Left ventricle myocardium inferior (tissue), 1 donor: Measurements from ENCODE around the gene HAUS3. TPM values are rescaled to one million over a fixed set of nuclear protein-coding genes. Genes with fewer than 3 reads are reported as not detected.
A peak's percentile ranks its signal among the peaks of the same experiment; 100 is the strongest.

Experiments
- DNase-seq: peaks from one replicate; pipeline ENCODE4 v3.0.0-alpha.2; 2020
- H3K27ac ChIP-seq: fragments of 200-600 bp; replicated peaks from 2 replicates; pipeline ENCODE4 v1.8.0; 2021
- H3K27me3 ChIP-seq: fragments of 200-600 bp; 2 replicates; pipeline ENCODE4 v1.8.0; 2021; ENCODE audit warnings: low read depth
- H3K36me3 ChIP-seq: fragments of 200-600 bp; 2 replicates; pipeline ENCODE4 v1.8.0; 2021
- H3K4me1 ChIP-seq: fragments of 200-600 bp; 2 replicates; pipeline ENCODE4 v1.8.0; 2021
- H3K4me3 ChIP-seq: fragments of 200-600 bp; 2 replicates; pipeline ENCODE4 v1.8.0; 2021; ENCODE audit warnings: mild to moderate bottlenecking, moderate library complexity
- H3K9me3 ChIP-seq: fragments of 200-600 bp; replicated peaks from 2 replicates; pipeline ENCODE4 v1.8.0; 2021
- intact Hi-C: fragments of 100-400 bp; cut with micrococcal nuclease; formaldehyde crosslinking; loops from one replicate; pipeline ENCODE4 v1.11.0; 2022
- total RNA-seq: library from RNA; stranded (reverse); fragmentation: NEBNext Ultra II Directional; extraction: Animal tissue kit (Norgen Biotek cat#: 25700); gene quantifications from one replicate; pipeline ENCODE4 v1.2.1, GENCODE V29; 2021
- TF ChIP-seq, protein P1 (sequence below): fragments of 200-600 bp; IDR thresholded peaks from 2 replicates; pipeline ENCODE4 v1.8.0; 2021; ENCODE audit warnings: antibody characterized with exemption, mild to moderate bottlenecking, borderline replicate concordance
- donor health status: DM: no; HTN: yes; CAD: no; lungs with severe emphysema.

HAUS3 gene
- total RNA-seq, 1 donor from 2014 or later: 6.4 TPM

DNA sequence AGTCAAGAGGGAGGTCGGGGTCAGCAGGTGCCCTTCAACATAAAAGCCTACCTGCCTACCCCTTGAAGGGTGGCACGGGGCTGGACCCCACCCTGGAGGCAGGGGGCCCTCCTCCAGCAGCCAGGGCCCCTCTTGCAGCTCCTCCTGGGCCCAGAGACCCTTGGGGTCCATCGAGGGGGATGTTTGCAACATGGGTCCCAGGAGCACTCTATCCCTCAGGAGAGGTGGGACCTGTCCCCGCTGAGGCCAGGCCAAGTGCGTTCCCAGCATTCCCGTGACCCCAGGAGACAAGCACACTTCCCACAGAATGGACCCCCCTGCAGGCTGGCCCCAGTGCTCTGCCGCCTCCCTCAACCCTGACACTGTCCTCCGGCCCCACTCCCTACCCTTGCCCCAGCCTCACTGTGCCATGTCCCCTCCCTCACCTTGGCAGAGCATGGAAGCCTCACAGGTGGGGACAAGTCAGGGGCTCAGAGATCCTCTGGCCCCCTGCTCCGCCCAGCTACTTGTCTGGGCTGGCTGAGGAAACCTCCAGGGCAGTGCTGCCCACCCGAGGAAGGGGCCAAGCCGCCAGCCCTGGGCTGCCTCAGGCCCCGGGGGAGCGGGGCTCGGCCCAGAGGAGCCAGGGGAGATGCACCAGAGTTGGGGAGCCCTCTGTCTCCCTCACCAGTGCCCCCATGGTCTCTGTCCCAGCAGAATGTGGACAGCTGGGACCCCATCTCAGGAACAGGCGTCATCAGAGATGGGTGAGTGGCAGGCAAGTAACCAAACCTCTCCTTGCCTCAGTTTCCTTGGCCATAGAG, 17.8 kb upstream of the HAUS3 start:
- TF ChIP-seq, protein P1, sequence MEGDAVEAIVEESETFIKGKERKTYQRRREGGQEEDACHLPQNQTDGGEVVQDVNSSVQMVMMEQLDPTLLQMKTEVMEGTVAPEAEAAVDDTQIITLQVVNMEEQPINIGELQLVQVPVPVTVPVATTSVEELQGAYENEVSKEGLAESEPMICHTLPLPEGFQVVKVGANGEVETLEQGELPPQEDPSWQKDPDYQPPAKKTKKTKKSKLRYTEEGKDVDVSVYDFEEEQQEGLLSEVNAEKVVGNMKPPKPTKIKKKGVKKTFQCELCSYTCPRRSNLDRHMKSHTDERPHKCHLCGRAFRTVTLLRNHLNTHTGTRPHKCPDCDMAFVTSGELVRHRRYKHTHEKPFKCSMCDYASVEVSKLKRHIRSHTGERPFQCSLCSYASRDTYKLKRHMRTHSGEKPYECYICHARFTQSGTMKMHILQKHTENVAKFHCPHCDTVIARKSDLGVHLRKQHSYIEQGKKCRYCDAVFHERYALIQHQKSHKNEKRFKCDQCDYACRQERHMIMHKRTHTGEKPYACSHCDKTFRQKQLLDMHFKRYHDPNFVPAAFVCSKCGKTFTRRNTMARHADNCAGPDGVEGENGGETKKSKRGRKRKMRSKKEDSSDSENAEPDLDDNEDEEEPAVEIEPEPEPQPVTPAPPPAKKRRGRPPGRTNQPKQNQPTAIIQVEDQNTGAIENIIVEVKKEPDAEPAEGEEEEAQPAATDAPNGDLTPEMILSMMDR: no peak
- Histone ChIP-seq H3K27ac (peak overlapping the region; percentile 100), H3K27me3 (no peaks in the 10 kb centered on the region), H3K36me3 (peaks cover 3% of the 10 kb centered on the region), H3K4me1 (peaks cover 91% of the 10 kb centered on the region), H3K9me3 (no peaks in the 10 kb centered on the region), H3K4me3 (peak overlapping the region; percentile 79)
- peak; percentile 14 for DNase-seq
- intact Hi-C loops: no loop called here

DNA sequence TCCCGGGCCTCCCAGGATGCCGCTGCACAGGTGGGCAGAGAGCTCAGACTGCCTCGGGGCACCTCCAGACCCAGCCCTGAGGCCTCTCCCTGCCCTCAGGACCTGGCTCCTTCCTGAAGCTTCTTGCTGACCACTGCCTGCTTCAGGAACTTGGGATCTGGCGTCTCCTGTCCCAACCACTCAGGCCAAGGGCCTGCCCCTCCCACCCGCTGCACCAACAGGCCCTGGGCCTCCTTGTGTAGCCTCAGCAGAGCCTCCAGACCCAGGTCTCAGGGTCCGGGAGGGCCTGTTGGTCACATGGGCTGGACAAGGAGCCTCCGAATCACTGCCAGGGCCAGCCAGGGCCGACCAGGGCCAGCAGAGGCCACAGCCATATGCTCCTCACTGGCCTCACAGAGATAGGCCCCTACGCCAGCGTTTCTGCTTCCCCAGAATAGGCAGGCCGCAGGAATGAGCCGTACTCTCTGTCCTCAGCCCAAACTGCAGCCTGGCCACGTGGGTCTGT, 17.2 kb upstream of the HAUS3 start:
- TF ChIP-seq, protein P1: no peak
- peak; percentile 15 for DNase-seq
- Histone ChIP-seq H3K4me3 (peak overlapping the region; percentile 79), H3K9me3 (no peaks in the 10 kb centered on the region), H3K27ac (peak overlapping the region; percentile 100), H3K27me3 (no peaks in the 10 kb centered on the region), H3K36me3 (peaks cover 10% of the 10 kb centered on the region), H3K4me1 (peaks cover 91% of the 10 kb centered on the region)
- intact Hi-C loops: no loop called here

DNA sequence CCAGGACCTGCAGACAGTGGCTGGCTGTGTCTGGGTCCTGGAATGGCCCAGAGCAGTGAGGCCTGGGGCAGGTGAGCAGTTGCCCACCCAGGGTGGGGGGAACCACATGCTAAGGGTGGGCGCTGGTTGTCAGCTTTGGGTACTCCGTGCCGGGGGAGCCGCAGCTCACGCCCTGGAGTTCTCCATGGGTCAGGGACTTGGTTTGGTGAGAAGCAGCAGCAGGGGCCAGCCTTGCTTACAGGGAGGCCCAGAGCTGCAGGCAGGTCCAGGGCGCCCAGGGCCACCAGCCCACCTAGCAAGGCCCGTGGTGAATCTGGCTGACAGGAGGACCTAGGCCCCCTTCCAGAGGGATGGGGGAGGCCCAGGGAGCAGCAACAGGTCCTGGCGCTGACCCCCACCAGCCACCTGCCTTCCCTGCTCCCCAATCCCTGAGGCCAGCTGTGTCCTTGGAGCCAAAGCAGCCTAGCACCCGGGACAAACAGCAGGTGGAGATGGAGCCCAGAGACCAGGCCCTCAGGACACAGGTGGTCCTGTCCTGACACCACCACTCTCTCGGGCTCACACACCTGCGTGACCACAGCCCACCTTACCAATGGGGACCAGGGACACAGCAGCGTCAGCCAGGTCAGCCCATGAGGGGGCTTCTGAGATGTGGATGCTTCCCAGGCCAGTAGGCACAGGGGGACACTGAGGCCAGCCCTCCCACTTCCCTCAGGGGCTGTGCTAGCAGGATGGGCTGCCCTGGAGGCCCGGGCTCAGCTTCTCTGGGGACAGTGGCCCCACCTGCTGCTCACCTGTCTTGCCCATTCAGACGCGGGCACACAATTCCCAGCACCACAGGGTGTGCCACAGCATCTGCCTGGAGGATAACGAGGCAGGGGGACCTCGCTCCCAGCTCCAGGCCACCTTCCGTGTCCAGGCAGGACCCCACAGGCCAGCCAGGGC, 16.4 kb upstream of the HAUS3 start:
- Histone ChIP-seq H3K4me1 (peaks cover 91% of the 10 kb centered on the region), H3K27me3 (no peaks in the 10 kb centered on the region), H3K36me3 (peaks cover 16% of the 10 kb centered on the region), H3K27ac (peak overlapping the region; percentile 100), H3K4me3 (peak overlapping the region; percentile 79), H3K9me3 (no peaks in the 10 kb centered on the region)
- intact Hi-C loops: no loop called here
- peak; percentile 14 for DNase-seq
- TF ChIP-seq, protein P1: no peak

DNA sequence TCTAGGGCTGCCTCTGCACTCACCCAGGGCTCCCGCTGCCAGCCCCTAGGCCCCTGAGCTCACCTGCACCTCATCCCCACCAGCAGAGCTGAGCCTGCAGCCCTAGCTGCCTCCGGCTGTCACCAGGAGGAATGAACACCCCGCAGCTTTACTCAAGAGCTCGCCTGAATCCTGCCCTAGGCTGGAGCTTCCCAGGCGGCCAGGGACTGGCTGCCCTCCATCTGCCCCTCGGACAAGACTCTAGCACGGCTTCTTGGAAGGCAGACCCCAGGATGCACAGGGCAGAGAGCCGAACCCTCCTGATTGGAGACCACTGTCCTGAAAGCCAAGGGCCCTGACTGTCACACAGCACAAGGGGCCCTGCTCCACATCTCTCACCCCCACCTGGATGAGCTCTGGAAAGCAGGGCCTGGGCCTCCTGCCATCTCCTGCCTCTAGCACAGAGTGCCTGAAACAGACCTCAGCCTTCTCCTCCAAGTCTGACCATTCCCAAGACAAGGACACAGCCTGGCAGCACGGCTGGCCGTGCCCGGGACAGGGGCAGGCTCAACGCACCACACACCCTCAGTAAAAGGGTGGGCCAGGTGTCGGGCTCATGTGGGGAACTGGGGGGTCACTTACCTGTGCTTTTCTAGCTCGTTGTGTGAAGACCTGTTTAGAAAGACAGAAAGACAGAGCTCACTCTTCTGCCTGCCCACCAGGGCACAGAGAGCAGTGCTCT, 15.6 kb upstream of the HAUS3 start:
- peaks cover 90% of the 10 kb centered on the region for H3K4me1 ChIP-seq
- TF ChIP-seq, protein P1: no peak
- intact Hi-C loops: no loop called here
- no peaks in the 10 kb centered on the region for H3K27me3 ChIP-seq
- H3K27ac ChIP-seq: peak overlapping the region; percentile 100
- H3K9me3 ChIP-seq: no peaks in the 10 kb centered on the region
- peak overlapping the region; percentile 79 for H3K4me3 ChIP-seq
- H3K36me3 ChIP-seq: peaks cover 25% of the 10 kb centered on the region
- DNase-seq: peak; percentile 20

DNA sequence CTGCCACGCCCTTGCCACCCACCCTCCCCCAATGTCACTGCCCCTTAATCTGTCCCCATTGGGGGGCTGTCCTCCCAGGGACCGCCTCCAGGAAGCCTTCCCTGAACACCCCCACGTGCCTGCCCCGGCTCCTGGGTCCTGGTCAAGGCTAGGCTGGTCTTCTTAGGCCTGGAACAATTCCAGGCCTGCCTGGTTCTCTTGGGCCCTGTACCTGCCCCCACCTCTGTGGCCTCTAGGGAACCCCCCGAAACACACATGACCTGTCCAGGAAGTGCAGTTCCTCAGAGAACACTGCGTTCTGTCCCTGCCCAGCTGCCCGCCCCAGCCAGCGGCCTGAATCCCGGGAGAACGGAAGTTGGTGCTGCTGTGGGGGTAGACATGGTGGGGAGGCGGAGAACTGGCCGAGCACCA, 14.9 kb upstream of the HAUS3 start:
- intact Hi-C loops: no loop called here
- H3K4me3 ChIP-seq: peak overlapping the region; percentile 79
- TF ChIP-seq, protein P1: no peak
- no peaks in the 10 kb centered on the region for H3K27me3 ChIP-seq
- peak; percentile 56 for DNase-seq
- peak overlapping the region; percentile 100 for H3K27ac ChIP-seq
- no peaks in the 10 kb centered on the region for H3K9me3 ChIP-seq
- peaks cover 89% of the 10 kb centered on the region for H3K4me1 ChIP-seq
- H3K36me3 ChIP-seq: peaks cover 32% of the 10 kb centered on the region
